Measurements from ENCODE around the gene C2CD4B. TPM values are rescaled to one million over a fixed set of nuclear protein-coding genes. Genes with fewer than 3 reads are reported as not detected.
A peak's percentile ranks its signal among the peaks of the same experiment; 100 is the strongest.

Gene C2CD4B
- polyA plus RNA-seq, 4 donors, result 1.4 to 3.7 (median 3.2) TPM; not detected in 1

DNA sequence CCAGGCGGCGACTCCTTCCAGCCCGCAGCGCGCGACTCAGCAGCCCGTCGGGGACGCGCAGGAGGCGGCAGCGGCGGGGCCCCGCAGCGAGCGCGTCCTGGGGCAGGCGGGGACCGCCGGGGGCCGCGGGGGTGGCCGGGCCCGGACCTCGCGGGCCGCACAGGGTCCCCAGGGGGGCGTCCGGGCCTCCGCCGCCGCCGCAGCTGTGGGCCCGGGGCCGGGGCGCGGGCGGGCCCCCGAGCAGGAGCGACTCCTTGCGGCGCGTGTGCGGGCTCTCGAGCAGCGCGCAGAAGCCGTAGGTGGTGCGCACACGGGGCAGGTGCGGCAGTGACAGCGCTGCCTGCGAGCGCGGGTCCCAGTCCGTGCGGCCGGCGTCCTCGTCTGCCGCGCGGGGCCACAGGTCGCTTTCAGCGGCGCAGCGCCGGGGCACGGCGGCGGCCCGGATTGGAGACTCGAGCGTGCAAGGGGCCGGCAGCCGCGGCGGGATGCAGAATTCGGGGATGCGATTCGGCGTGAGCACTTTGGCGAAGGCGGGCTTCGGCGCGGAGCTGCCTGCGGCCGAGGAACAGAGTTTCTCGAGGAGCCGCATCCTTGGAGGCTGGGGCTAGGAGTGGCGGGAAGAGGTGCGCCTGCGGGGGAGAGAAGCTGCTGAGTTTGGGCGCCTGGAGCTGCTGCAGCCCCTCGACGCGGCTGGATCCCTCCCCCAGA, 535 bp downstream of the C2CD4B start:
- peak overlapping the region in 1 of 3 donors; percentile 68 for H3K27ac ChIP-seq (ENCODE audit: low read depth in 1 of 3, low read length in 2 of 3)

GRCh38 chr15:62164014-62164395, 1.1 kb downstream of the C2CD4B start:
- peak; percentile 33 to 66 for DNase-seq
- peak overlapping the region in 2 of 3 donors; percentile 27 to 65 for H3K4me3 ChIP-seq (ENCODE audit: low read depth in 1 of 3, low read length in 3 of 3)
- WGBS, 3 donors, result 2 to 5% (median 3%) methylated on average over 22 to 52 of the region's 52 CpGs
- H3K36me3 ChIP-seq (ENCODE audit: control insufficient read depth in 3 of 3, insufficient read depth in 2 of 3, low read depth in 1 of 3, low read length in 3 of 3), result no peaks in the 10 kb centered on the region
- H3K4me1 ChIP-seq (ENCODE audit: control insufficient read depth in 3 of 3, insufficient read depth in 2 of 3, low read depth in 1 of 3, low read length in 2 of 3), result peaks cover 0 to 7% (median 0%) of the 10 kb centered on the region in 3 donors
- peak overlapping the region in 1 of 3 donors; percentile 58 for H3K27ac ChIP-seq (ENCODE audit: low read depth in 1 of 3, low read length in 2 of 3)
- FAIRE-seq, result no peak
- no peaks in the 10 kb centered on the region for H3K9me3 ChIP-seq (ENCODE audit: control insufficient read depth in 2 of 2, insufficient read depth in 1 of 2, low read depth in 1 of 2, low read length in 1 of 2)
- H3K27me3 ChIP-seq (ENCODE audit: control insufficient read depth in 3 of 3, insufficient read depth in 3 of 3, low read length in 3 of 3), result peaks cover 0 to 35% (median 10%) of the 10 kb centered on the region in 3 donors

More for the DNA sequence above, 535 bp downstream of the C2CD4B start:
- WGBS, 3 donors, result 1 to 4% (median 2%) methylated on average over 62 to 98 of the region's 98 CpGs
- H3K9me3 ChIP-seq (ENCODE audit: control insufficient read depth in 2 of 2, insufficient read depth in 1 of 2, low read depth in 1 of 2, low read length in 1 of 2), result no peaks in the 10 kb centered on the region
- peaks cover 0 to 35% (median 10%) of the 10 kb centered on the region in 3 donors for H3K27me3 ChIP-seq (ENCODE audit: control insufficient read depth in 3 of 3, insufficient read depth in 3 of 3, low read length in 3 of 3)
- FAIRE-seq, result no peak
- peaks cover 0 to 7% (median 0%) of the 10 kb centered on the region in 3 donors for H3K4me1 ChIP-seq (ENCODE audit: control insufficient read depth in 3 of 3, insufficient read depth in 2 of 3, low read depth in 1 of 3, low read length in 2 of 3)
- no peaks in the 10 kb centered on the region for H3K36me3 ChIP-seq (ENCODE audit: control insufficient read depth in 3 of 3, insufficient read depth in 2 of 3, low read depth in 1 of 3, low read length in 3 of 3)
- peak; percentile 37 to 54 for DNase-seq
- H3K4me3 ChIP-seq (ENCODE audit: low read depth in 1 of 3, low read length in 3 of 3), result peak overlapping the region; percentile 27 to 65 (median 45)

DNA sequence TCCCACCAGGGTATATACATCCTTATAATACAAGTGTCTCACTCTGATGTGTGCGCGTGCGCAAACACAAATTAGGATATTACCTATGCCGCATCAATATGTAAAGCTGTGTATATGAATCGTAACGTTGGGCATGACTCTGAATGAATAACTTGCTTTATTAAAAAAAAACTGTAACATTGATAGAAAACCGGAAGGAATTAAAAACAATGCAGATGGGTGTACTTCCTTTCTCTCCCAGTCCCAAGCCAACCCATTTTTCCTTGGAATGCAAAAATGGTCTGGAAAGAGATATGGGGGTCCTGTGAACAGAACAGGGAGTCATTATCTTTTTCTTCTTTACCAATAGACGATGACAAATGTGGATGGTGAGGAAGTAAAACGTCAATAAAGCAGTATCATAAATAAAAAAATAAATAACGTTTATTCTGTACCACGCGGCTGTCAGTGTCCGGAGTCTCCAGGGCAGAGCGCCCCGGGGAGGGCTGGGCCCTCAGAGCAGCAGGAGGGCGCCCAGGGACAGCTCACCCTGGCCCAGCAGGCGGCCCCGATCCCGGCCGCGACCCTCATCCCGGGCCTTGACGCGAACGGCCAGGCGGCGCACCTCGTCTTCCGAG, 1.6 kb downstream of the C2CD4B start:
- FAIRE-seq (no peak), DNase-seq (peak in 1 of 2 donors; percentile 9)
- H3K27ac ChIP-seq (ENCODE audit: low read depth in 1 of 3, low read length in 2 of 3), result peak overlapping the region in 1 of 3 donors; percentile 58
- no peaks in the 10 kb centered on the region for H3K9me3 ChIP-seq (ENCODE audit: control insufficient read depth in 2 of 2, insufficient read depth in 1 of 2, low read depth in 1 of 2, low read length in 1 of 2)
- peaks cover 0 to 7% (median 0%) of the 10 kb centered on the region in 3 donors for H3K4me1 ChIP-seq (ENCODE audit: control insufficient read depth in 3 of 3, insufficient read depth in 2 of 3, low read depth in 1 of 3, low read length in 2 of 3)
- H3K36me3 ChIP-seq (ENCODE audit: control insufficient read depth in 3 of 3, insufficient read depth in 2 of 3, low read depth in 1 of 3, low read length in 3 of 3), result no peaks in the 10 kb centered on the region
- H3K27me3 ChIP-seq (ENCODE audit: control insufficient read depth in 3 of 3, insufficient read depth in 3 of 3, low read length in 3 of 3), result peaks cover 0 to 35% (median 10%) of the 10 kb centered on the region in 3 donors
- H3K4me3 ChIP-seq (ENCODE audit: low read depth in 1 of 3, low read length in 3 of 3), result peak overlapping the region in 2 of 3 donors; percentile 27 to 65
- 18 to 24% (median 22%) methylated on average over 28 to 29 of the region's 29 CpGs for WGBS, 3 donors

- no peak for FAIRE-seq
- Histone ChIP-seq H3K4me1 (ENCODE audit: control insufficient read depth in 3 of 3, insufficient read depth in 2 of 3, low read depth in 1 of 3, low read length in 2 of 3) (no peaks in the 10 kb centered on the region), H3K36me3 (ENCODE audit: control insufficient read depth in 3 of 3, insufficient read depth in 2 of 3, low read depth in 1 of 3, low read length in 3 of 3) (no peaks in the 10 kb centered on the region), H3K27ac (ENCODE audit: low read depth in 1 of 3, low read length in 2 of 3) (no peak overlapping the region), H3K27me3 (ENCODE audit: control insufficient read depth in 3 of 3, insufficient read depth in 3 of 3, low read length in 3 of 3) (no peaks in the 10 kb centered on the region), H3K4me3 (ENCODE audit: low read depth in 1 of 3, low read length in 3 of 3) (no peak overlapping the region), H3K9me3 (ENCODE audit: control insufficient read depth in 2 of 2, insufficient read depth in 1 of 2, low read depth in 1 of 2, low read length in 1 of 2) (peaks cover 0 to 3% of the 10 kb centered on the region in 2 donors)
- DNase-seq, result no peak
- 58 to 79% (median 60%) methylated on average over 4 of the region's 4 CpGs for WGBS, 3 donors
These were observed 11.9 kb downstream of the C2CD4B start for GRCh38 chr15:62153228-62153627.

GRCh38 chr15:62150445-62150844, 14.6 kb downstream of the C2CD4B start:
- no peaks in the 10 kb centered on the region for H3K27me3 ChIP-seq (ENCODE audit: control insufficient read depth in 3 of 3, insufficient read depth in 3 of 3, low read length in 3 of 3)
- no peaks in the 10 kb centered on the region for H3K36me3 ChIP-seq (ENCODE audit: control insufficient read depth in 3 of 3, insufficient read depth in 2 of 3, low read depth in 1 of 3, low read length in 3 of 3)
- peaks cover 0 to 4% (median 2%) of the 10 kb centered on the region in 3 donors for H3K4me1 ChIP-seq (ENCODE audit: control insufficient read depth in 3 of 3, insufficient read depth in 2 of 3, low read depth in 1 of 3, low read length in 2 of 3)
- H3K9me3 ChIP-seq (ENCODE audit: control insufficient read depth in 2 of 2, insufficient read depth in 1 of 2, low read depth in 1 of 2, low read length in 1 of 2), result no peaks in the 10 kb centered on the region
- H3K27ac ChIP-seq (ENCODE audit: low read depth in 1 of 3, low read length in 2 of 3), result no peak overlapping the region
- FAIRE-seq (no peak), DNase-seq (no peak)
- H3K4me3 ChIP-seq (ENCODE audit: low read depth in 1 of 3, low read length in 3 of 3), result no peak overlapping the region

- no peaks in the 10 kb centered on the region for H3K9me3 ChIP-seq (ENCODE audit: control insufficient read depth in 2 of 2, insufficient read depth in 1 of 2, low read depth in 1 of 2, low read length in 1 of 2)
These were observed 15.4 kb downstream of the C2CD4B start for GRCh38 chr15:62149729-62150128.

GRCh38 chr15:62147551-62147950, 17.5 kb downstream of the C2CD4B start:
- Histone ChIP-seq H3K9me3 (ENCODE audit: control insufficient read depth in 2 of 2, insufficient read depth in 1 of 2, low read depth in 1 of 2, low read length in 1 of 2) (no peaks in the 10 kb centered on the region), H3K27me3 (ENCODE audit: control insufficient read depth in 3 of 3, insufficient read depth in 3 of 3, low read length in 3 of 3) (no peaks in the 10 kb centered on the region), H3K27ac (ENCODE audit: low read depth in 1 of 3, low read length in 2 of 3) (no peak overlapping the region), H3K4me1 (ENCODE audit: control insufficient read depth in 3 of 3, insufficient read depth in 2 of 3, low read depth in 1 of 3, low read length in 2 of 3) (peaks cover 0 to 5% (median 2%) of the 10 kb centered on the region in 3 donors), H3K4me3 (ENCODE audit: low read depth in 1 of 3, low read length in 3 of 3) (no peak overlapping the region), H3K36me3 (ENCODE audit: control insufficient read depth in 3 of 3, insufficient read depth in 2 of 3, low read depth in 1 of 3, low read length in 3 of 3) (no peaks in the 10 kb centered on the region)
- FAIRE-seq, result no peak
- 23 to 60% (median 33%) methylated on average over 5 of the region's 5 CpGs for WGBS, 3 donors
- DNase-seq, result peak; percentile 51 to 85

More at GRCh38 chr15:62149729-62150128, 15.4 kb downstream of the C2CD4B start:
- peaks cover 0 to 4% (median 2%) of the 10 kb centered on the region in 3 donors for H3K4me1 ChIP-seq (ENCODE audit: control insufficient read depth in 3 of 3, insufficient read depth in 2 of 3, low read depth in 1 of 3, low read length in 2 of 3)
- H3K27me3 ChIP-seq (ENCODE audit: control insufficient read depth in 3 of 3, insufficient read depth in 3 of 3, low read length in 3 of 3), result no peaks in the 10 kb centered on the region
- no peak for DNase-seq
- 90 to 97% (median 92%) methylated on average over 6 of the region's 6 CpGs for WGBS, 3 donors
- no peak overlapping the region for H3K4me3 ChIP-seq (ENCODE audit: low read depth in 1 of 3, low read length in 3 of 3)
- H3K36me3 ChIP-seq (ENCODE audit: control insufficient read depth in 3 of 3, insufficient read depth in 2 of 3, low read depth in 1 of 3, low read length in 3 of 3), result no peaks in the 10 kb centered on the region
- no peak overlapping the region for H3K27ac ChIP-seq (ENCODE audit: low read depth in 1 of 3, low read length in 2 of 3)
- FAIRE-seq, result no peak

- H3K36me3 ChIP-seq (ENCODE audit: control insufficient read depth in 3 of 3, insufficient read depth in 2 of 3, low read depth in 1 of 3, low read length in 3 of 3), result no peaks in the 10 kb centered on the region
- H3K4me3 ChIP-seq (ENCODE audit: low read depth in 1 of 3, low read length in 3 of 3), result no peak overlapping the region
- H3K27me3 ChIP-seq (ENCODE audit: control insufficient read depth in 3 of 3, insufficient read depth in 3 of 3, low read length in 3 of 3), result no peaks in the 10 kb centered on the region
- no peak for DNase-seq
- no peak overlapping the region for H3K27ac ChIP-seq (ENCODE audit: low read depth in 1 of 3, low read length in 2 of 3)
- peaks cover 0 to 9% (median 4%) of the 10 kb centered on the region in 3 donors for H3K4me1 ChIP-seq (ENCODE audit: control insufficient read depth in 3 of 3, insufficient read depth in 2 of 3, low read depth in 1 of 3, low read length in 2 of 3)
- no peak for FAIRE-seq
- WGBS, 3 donors, result 72 to 81% (median 79%) methylated on average over 3 of the region's 3 CpGs
- no peaks in the 10 kb centered on the region for H3K9me3 ChIP-seq (ENCODE audit: control insufficient read depth in 2 of 2, insufficient read depth in 1 of 2, low read depth in 1 of 2, low read length in 1 of 2)
These were observed 17.9 kb downstream of the C2CD4B start for GRCh38 chr15:62147149-62147548.

All from small intestine (tissue), 7 donors.